IPS-15b (cell line): ENCODE results near the gene SLC4A9.

ENCODE experiments used
- H3K27me3 ChIP-seq: one replicate; pipeline ENCODE4 v1.6.1; 2013; ENCODE audit warnings: low read length; ENCODE audit not compliant: control insufficient read depth, insufficient read depth
- H3K36me3 ChIP-seq: one replicate; pipeline ENCODE4 v1.6.1; 2013; ENCODE audit warnings: low read length; ENCODE audit not compliant: control insufficient read depth, insufficient read depth
- H3K4me1 ChIP-seq: one replicate; pipeline ENCODE4 v1.6.1; 2013; ENCODE audit warnings: mild to moderate bottlenecking, low read length; ENCODE audit not compliant: control insufficient read depth, insufficient read depth
- H3K4me3 ChIP-seq: one replicate; pipeline ENCODE4 v1.5.1; 2013; ENCODE audit warnings: low read depth, low read length
- H3K9ac ChIP-seq: one replicate; pipeline ENCODE4 v1.6.1; 2013; ENCODE audit warnings: low read depth, mild to moderate bottlenecking, low read length
- H3K9me3 ChIP-seq: one replicate; pipeline ENCODE4 v1.6.1; 2013; ENCODE audit warnings: mild to moderate bottlenecking, low read length; ENCODE audit not compliant: control insufficient read depth, insufficient read depth

The SLC4A9 gene

GRCh38 chr5:140349244-140349643 is 10.8 kb upstream of the SLC4A9 start:
- Histone ChIP-seq H3K27me3 (peaks cover 12% of the 10 kb centered on the region), H3K4me1 (peaks cover 10% of the 10 kb centered on the region), H3K9ac (no peak overlapping the region), H3K4me3 (no peak overlapping the region), H3K36me3 (no peaks in the 10 kb centered on the region), H3K9me3 (no peaks in the 10 kb centered on the region)

- no peaks in the 10 kb centered on the region for H3K9me3 ChIP-seq
- H3K27me3 ChIP-seq = no peaks in the 10 kb centered on the region
- peaks cover 4% of the 10 kb centered on the region for H3K4me1 ChIP-seq
- H3K9ac ChIP-seq = no peak overlapping the region
- no peaks in the 10 kb centered on the region for H3K36me3 ChIP-seq
- H3K4me3 ChIP-seq = no peak overlapping the region
These were observed 8.2 kb upstream of the SLC4A9 start for GRCh38 chr5:140351609-140352334.

- Histone ChIP-seq H3K27me3 (no peaks in the 10 kb centered on the region), H3K36me3 (no peaks in the 10 kb centered on the region), H3K4me3 (no peak overlapping the region), H3K9ac (no peak overlapping the region), H3K9me3 (no peaks in the 10 kb centered on the region), H3K4me1 (peaks cover 3% of the 10 kb centered on the region)
These were observed 4.4 kb upstream of the SLC4A9 start for GRCh38 chr5:140355546-140355945.

- no peak overlapping the region for H3K9ac ChIP-seq
- peak overlapping the region; percentile 18 for H3K4me3 ChIP-seq
- H3K4me1 ChIP-seq = peaks cover 3% of the 10 kb centered on the region
These were observed 2.9 kb upstream of the SLC4A9 start for GRCh38 chr5:140356853-140357725.

GRCh38 chr5:140357726-140358093 is 2.3 kb upstream of the SLC4A9 start:
- Histone ChIP-seq H3K9me3 (no peaks in the 10 kb centered on the region), H3K4me1 (peaks cover 3% of the 10 kb centered on the region), H3K36me3 (no peaks in the 10 kb centered on the region), H3K4me3 (peak overlapping the region; percentile 34), H3K9ac (no peak overlapping the region), H3K27me3 (no peaks in the 10 kb centered on the region)

More at GRCh38 chr5:140356853-140357725, 2.9 kb upstream of the SLC4A9 start:
- no peaks in the 10 kb centered on the region for H3K27me3 ChIP-seq
- H3K9me3 ChIP-seq = no peaks in the 10 kb centered on the region
- H3K36me3 ChIP-seq = no peaks in the 10 kb centered on the region

GRCh38 chr5:140358738-140359310 is 1.2 kb upstream of the SLC4A9 start:
- Histone ChIP-seq H3K36me3 (no peaks in the 10 kb centered on the region), H3K27me3 (peaks cover 4% of the 10 kb centered on the region), H3K9ac (no peak overlapping the region), H3K9me3 (no peaks in the 10 kb centered on the region), H3K4me3 (no peak overlapping the region), H3K4me1 (peaks cover 3% of the 10 kb centered on the region)

GRCh38 chr5:140360681-140361479 is 886 bp downstream of the SLC4A9 start:
- peaks cover 11% of the 10 kb centered on the region for H3K27me3 ChIP-seq
- peaks cover 3% of the 10 kb centered on the region for H3K4me1 ChIP-seq
- no peaks in the 10 kb centered on the region for H3K9me3 ChIP-seq
- H3K9ac ChIP-seq = no peak overlapping the region
- H3K4me3 ChIP-seq = no peak overlapping the region
- no peaks in the 10 kb centered on the region for H3K36me3 ChIP-seq

- Histone ChIP-seq H3K9ac (no peak overlapping the region), H3K27me3 (peaks cover 11% of the 10 kb centered on the region), H3K36me3 (no peaks in the 10 kb centered on the region), H3K4me1 (peaks cover 3% of the 10 kb centered on the region), H3K9me3 (no peaks in the 10 kb centered on the region), H3K4me3 (no peak overlapping the region)
These were observed 1.9 kb downstream of the SLC4A9 start for GRCh38 chr5:140361901-140362300.

- Histone ChIP-seq H3K4me3 (no peak overlapping the region), H3K36me3 (no peaks in the 10 kb centered on the region), H3K27me3 (peaks cover 11% of the 10 kb centered on the region), H3K9me3 (no peaks in the 10 kb centered on the region), H3K4me1 (peaks cover 3% of the 10 kb centered on the region), H3K9ac (no peak overlapping the region)
These were observed 2.3 kb downstream of the SLC4A9 start for GRCh38 chr5:140362311-140362710.

- Histone ChIP-seq H3K4me1 (peaks cover 3% of the 10 kb centered on the region), H3K4me3 (peak overlapping the region; percentile 89), H3K9me3 (no peaks in the 10 kb centered on the region), H3K27me3 (peaks cover 11% of the 10 kb centered on the region), H3K9ac (peak overlapping the region; percentile 68), H3K36me3 (no peaks in the 10 kb centered on the region)
These were observed 3.1 kb downstream of the SLC4A9 start for GRCh38 chr5:140362875-140363630.
